PFSK-1 (cell line): ENCODE data around the gene MGLL.

Source experiments
- FOXP2 ChIP-seq: optimal IDR thresholded peaks from 2 replicates; pipeline ENCODE3; 2011; ENCODE audit warnings: borderline replicate concordance, control low read depth, inconsistent platforms; ENCODE audit not compliant: insufficient read depth; ENCODE audit errors: extremely low read length, extremely low read depth
- POLR2AphosphoS5 ChIP-seq: IDR thresholded peaks from 2 replicates; pipeline ENCODE4 v1.6.1; 2012; ENCODE audit warnings: low read depth, mild to moderate bottlenecking, control low read depth, low read length, moderate library complexity
- TAF1 ChIP-seq: IDR thresholded peaks from 2 replicates; pipeline ENCODE4 v1.6.1; 2012; ENCODE audit warnings: low read length, control low read depth, borderline replicate concordance; ENCODE audit not compliant: insufficient read depth
- TF ChIP-seq, protein P1 (sequence below), 2 experiments: IDR thresholded peaks; 2 replicates each; pipeline versions ENCODE4 v1.6.1 to v1.8.0; 2011 to 2012; ENCODE audit warnings: low read depth in 2 of 2, low read length in 2 of 2, control low read depth in 1 of 2, inconsistent platforms in 1 of 2, mild to moderate bottlenecking in 1 of 2, moderate library complexity in 1 of 2; ENCODE audit not compliant: insufficient read depth in 1 of 2

DNA sequence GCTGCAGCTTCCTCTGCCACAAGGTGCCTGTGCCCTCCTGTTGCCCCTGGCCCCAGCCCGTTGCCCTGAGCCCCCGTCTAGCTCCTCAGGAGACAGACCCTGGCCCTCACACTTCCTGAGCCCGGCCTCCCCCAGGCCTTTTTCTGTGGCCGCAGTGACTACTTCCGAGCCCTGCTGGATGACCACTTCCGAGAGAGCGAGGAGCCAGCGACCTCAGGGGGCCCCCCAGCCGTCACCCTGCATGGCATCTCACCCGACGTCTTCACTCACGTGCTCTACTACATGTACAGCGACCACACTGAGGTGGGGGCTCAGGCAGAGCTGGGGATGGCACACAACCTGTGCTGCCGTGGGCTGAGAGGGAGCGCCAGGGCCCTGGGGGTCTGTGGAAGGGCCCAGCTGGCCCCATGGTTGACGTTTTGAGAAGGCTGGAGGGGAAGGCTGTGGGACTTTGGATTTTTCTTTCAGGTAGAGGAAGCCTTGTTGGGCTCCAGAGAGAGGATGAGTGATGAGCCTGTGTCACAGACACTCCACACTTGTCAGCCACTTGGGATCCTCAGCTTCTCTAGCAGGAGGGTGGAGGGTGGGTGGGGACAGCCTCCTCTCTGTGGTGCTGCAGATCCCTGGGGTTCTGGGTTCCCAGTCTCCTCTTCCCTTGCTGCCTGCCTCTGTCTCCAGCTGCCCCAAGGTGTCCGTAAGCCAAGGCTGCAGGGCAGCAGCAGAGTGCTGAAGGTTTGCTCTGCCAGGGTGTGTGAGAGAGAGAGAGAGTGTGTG, 144.6 kb downstream of the MGLL start:
- no peak for TF ChIP-seq TAF1
- TF ChIP-seq FOXP2, result no peak
- 0 out of 2 replicates have a peak, but pooled peaks have one; percentile 8 for TF ChIP-seq POLR2AphosphoS5
- TF ChIP-seq, protein P1, sequence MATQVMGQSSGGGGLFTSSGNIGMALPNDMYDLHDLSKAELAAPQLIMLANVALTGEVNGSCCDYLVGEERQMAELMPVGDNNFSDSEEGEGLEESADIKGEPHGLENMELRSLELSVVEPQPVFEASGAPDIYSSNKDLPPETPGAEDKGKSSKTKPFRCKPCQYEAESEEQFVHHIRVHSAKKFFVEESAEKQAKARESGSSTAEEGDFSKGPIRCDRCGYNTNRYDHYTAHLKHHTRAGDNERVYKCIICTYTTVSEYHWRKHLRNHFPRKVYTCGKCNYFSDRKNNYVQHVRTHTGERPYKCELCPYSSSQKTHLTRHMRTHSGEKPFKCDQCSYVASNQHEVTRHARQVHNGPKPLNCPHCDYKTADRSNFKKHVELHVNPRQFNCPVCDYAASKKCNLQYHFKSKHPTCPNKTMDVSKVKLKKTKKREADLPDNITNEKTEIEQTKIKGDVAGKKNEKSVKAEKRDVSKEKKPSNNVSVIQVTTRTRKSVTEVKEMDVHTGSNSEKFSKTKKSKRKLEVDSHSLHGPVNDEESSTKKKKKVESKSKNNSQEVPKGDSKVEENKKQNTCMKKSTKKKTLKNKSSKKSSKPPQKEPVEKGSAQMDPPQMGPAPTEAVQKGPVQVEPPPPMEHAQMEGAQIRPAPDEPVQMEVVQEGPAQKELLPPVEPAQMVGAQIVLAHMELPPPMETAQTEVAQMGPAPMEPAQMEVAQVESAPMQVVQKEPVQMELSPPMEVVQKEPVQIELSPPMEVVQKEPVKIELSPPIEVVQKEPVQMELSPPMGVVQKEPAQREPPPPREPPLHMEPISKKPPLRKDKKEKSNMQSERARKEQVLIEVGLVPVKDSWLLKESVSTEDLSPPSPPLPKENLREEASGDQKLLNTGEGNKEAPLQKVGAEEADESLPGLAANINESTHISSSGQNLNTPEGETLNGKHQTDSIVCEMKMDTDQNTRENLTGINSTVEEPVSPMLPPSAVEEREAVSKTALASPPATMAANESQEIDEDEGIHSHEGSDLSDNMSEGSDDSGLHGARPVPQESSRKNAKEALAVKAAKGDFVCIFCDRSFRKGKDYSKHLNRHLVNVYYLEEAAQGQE (IDR thresholded peaks at IDR 0.05; ENCODE audit: insufficient read depth in 1 of 2, low read depth in 2 of 2, low read length in 2 of 2), result no peak
